Nephron (organoid): ENCODE data around the gene FOXA3.

Experiments
- H3K27ac Mint-ChIP-seq, 3 experiments: 2 replicates each; pipeline ENCODE4 v1.8.0; 2020; ENCODE audit warnings: mixed read lengths in 3 of 3, mild to moderate bottlenecking in 2 of 3, moderate library complexity in 1 of 3
- H3K27me3 Mint-ChIP-seq: 2 replicates; pipeline ENCODE4 v1.8.0; 2021; ENCODE audit warnings: low read depth, mild to moderate bottlenecking, moderate library complexity, mixed read lengths
- H3K36me3 Mint-ChIP-seq: 2 replicates; pipeline ENCODE4 v1.8.0; 2020; ENCODE audit warnings: low read depth, mixed read lengths
- H3K4me1 Mint-ChIP-seq: 2 replicates; pipeline ENCODE4 v1.8.0; 2020; ENCODE audit warnings: mixed read lengths
- H3K4me3 Mint-ChIP-seq, 3 experiments: 2 replicates each; pipeline ENCODE4 v1.8.0; 2020; ENCODE audit warnings: mild to moderate bottlenecking in 3 of 3, mixed read lengths in 3 of 3, moderate library complexity in 2 of 3
- H3K9me3 Mint-ChIP-seq: 2 replicates; pipeline ENCODE4 v1.8.0; 2020; ENCODE audit warnings: mixed read lengths
- TF ChIP-seq, protein P1 (sequence below), 3 experiments: fragments of 200-600 bp; sonication (generic); IDR thresholded peaks; one replicate each; pipeline ENCODE4 v1.5.0; 2021; ENCODE audit warnings: antibody characterized with exemption in 3 of 3; ENCODE audit not compliant: unreplicated experiment in 3 of 3

The FOXA3 gene

DNA sequence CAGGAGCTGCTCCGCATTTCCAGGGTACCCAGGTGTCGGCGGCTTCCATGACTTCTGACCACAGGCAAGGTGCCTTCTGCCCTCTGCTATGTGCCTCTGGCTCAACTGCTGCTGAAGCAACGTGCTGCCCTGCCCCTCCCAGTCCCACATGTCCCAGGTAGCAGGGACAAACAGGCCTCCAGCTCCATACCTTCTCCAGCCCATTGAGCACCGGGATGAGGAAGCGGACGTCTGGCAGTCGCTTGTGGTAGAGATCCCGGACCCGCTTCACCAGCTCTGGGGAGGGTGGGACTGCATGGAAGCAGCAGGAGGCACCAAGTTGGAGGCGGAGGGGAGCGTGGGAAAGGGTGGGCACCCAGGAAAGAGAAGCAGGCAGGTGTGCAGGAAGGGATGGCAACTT, 40.9 kb upstream of the FOXA3 start:
- Mint-ChIP-seq H3K27me3 (no peaks in the 10 kb centered on the region), H3K27ac (no peak overlapping the region), H3K9me3 (no peaks in the 10 kb centered on the region), H3K36me3 (peaks cover 32% of the 10 kb centered on the region), H3K4me3 (no peak overlapping the region), H3K4me1 (peaks cover 5% of the 10 kb centered on the region)
- TF ChIP-seq, protein P1, sequence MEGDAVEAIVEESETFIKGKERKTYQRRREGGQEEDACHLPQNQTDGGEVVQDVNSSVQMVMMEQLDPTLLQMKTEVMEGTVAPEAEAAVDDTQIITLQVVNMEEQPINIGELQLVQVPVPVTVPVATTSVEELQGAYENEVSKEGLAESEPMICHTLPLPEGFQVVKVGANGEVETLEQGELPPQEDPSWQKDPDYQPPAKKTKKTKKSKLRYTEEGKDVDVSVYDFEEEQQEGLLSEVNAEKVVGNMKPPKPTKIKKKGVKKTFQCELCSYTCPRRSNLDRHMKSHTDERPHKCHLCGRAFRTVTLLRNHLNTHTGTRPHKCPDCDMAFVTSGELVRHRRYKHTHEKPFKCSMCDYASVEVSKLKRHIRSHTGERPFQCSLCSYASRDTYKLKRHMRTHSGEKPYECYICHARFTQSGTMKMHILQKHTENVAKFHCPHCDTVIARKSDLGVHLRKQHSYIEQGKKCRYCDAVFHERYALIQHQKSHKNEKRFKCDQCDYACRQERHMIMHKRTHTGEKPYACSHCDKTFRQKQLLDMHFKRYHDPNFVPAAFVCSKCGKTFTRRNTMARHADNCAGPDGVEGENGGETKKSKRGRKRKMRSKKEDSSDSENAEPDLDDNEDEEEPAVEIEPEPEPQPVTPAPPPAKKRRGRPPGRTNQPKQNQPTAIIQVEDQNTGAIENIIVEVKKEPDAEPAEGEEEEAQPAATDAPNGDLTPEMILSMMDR (IDR thresholded peaks at IDR 0.05; ENCODE audit: unreplicated experiment in 3 of 3), result no peak

DNA sequence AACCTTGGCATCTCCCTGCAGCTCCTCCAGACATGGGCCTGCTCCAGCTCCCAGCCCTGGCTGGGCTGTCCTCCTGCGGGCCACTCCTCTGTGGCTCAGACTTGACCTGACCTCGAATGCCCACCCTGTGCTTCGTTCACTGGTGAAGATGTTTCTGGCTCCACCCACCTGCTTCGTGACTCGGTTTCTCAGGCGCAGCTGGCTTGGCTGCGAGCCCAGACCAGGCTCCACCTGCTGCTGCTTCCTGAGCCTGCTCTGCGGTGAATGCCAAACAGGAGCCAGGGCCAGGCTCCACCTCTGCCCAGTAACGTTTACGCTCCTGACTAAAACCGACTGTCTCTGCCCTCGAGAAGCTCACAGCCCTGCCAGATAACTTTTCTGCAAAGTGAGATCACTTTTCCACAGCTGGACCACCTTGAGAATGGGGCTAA, 40.1 kb upstream of the FOXA3 start:
- TF ChIP-seq, protein P1 (IDR thresholded peaks at IDR 0.05; ENCODE audit: unreplicated experiment in 3 of 3), result no peak
- Mint-ChIP-seq H3K4me1 (peaks cover 5% of the 10 kb centered on the region), H3K9me3 (no peaks in the 10 kb centered on the region), H3K27me3 (no peaks in the 10 kb centered on the region), H3K27ac (peak overlapping the region in 1 of 3 experiments; percentile 12), H3K36me3 (peaks cover 41% of the 10 kb centered on the region), H3K4me3 (no peak overlapping the region)

DNA sequence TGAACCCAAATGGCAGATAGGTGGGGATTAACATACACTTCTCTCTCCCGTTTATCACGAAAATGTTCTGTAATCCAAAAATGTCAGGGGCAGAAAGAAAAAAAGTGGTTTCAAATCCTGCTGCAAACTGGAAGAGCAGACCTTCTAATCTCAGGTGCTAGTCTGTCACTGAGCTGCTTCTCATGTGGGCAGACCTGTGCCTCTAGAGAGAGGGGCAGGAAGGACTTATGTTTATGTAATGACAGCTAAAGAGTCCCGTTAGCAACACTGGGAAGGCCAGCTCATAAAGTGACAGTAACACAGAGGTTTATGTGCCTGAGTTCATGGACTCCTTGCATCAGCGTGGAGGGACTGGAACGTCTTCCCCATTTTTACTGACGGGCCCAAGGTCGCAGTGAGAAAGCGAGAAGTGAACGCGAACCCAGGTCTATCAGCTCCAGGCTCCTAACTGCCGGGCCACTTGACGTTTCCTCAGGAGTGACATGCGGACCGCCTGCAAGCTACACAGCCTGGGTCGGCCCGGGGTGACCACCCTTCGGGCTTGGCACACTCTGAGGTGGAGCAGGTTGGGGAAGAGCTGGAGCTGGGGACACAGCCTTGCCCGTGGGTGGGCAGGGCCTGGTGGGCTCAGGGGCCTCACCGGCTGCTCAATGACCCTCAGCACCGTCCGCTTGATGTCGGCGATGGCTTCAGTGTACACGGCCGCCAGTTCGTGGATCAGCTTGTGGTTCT, 39.4 kb upstream of the FOXA3 start:
- Mint-ChIP-seq H3K9me3 (no peaks in the 10 kb centered on the region), H3K4me1 (peaks cover 5% of the 10 kb centered on the region), H3K27me3 (no peaks in the 10 kb centered on the region), H3K4me3 (no peak overlapping the region), H3K27ac (peak overlapping the region in 1 of 3 experiments; percentile 12), H3K36me3 (peaks cover 43% of the 10 kb centered on the region)
- TF ChIP-seq, protein P1 (IDR thresholded peaks at IDR 0.05; ENCODE audit: unreplicated experiment in 3 of 3), result no peak

DNA sequence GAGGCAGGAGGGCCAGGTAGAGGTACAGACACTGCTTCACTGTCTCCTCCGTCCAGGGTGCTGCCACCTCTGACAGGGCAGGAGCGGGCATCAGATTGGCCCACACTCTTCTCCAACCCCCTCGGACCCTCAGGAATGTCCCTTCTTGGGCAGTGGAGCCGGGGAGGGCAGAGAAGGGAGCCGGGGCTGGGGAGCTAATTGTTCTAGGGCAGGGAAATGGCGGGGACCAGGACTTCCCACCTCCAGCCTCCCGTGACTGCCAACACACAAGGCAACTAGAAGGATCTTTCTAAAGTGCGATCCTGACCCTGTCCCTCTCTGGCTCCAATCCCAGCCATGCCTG, 38.9 kb upstream of the FOXA3 start:
- Mint-ChIP-seq H3K4me1 (peaks cover 5% of the 10 kb centered on the region), H3K36me3 (peaks cover 46% of the 10 kb centered on the region), H3K27me3 (no peaks in the 10 kb centered on the region), H3K9me3 (no peaks in the 10 kb centered on the region), H3K27ac (no peak overlapping the region), H3K4me3 (no peak overlapping the region)
- TF ChIP-seq, protein P1 (IDR thresholded peaks at IDR 0.05; ENCODE audit: unreplicated experiment in 3 of 3), result no peak

DNA sequence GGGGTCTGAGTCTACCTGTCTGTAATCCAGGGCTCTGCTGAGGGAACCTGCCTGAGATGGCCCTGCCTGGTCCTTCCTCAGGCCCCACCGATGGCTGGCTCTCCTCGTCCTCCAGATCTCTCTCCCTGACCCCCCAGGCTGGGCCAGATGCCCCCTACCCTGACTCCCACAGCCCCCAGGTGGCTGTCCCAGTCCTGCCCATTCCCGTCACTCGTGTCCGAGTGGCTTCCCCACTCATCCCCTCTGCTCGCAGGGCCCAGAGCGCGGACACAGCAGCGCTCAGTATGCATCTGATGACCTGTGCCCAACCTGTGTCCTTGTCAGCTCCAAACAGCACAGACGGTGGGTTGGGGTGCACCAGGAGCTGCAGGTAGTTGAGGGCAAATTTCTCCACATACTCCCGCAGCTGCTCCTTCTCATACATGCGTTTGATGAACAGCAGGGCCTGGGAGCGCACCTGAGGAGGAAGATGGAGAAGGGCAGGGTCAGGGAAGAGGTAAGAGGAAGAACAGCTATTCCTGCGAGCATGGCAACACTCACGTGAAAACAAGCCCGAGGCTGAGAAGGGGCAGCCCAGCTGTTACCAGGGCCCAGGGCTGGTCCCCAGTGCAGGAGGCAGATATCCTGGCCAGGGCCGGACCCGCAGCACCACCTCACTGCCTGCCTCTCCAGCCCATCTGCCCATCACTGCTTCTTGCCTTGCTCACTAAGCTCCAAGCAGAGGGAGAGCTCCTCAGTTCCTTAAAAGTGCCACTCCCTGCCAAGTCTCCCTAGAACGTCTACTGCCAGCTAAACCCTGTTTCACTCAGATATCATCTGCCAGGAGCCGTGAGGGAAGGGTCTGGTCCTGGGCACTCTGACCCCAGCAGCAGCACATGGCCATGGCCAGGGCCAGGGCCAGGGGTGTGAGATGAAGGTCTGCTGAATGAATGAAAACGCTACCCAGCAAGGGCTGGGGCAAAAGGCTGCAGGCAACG, 37.9 kb upstream of the FOXA3 start:
- TF ChIP-seq, protein P1 (IDR thresholded peaks at IDR 0.05; ENCODE audit: unreplicated experiment in 3 of 3), result no peak
- Mint-ChIP-seq H3K9me3 (no peaks in the 10 kb centered on the region), H3K4me3 (no peak overlapping the region), H3K4me1 (peaks cover 5% of the 10 kb centered on the region), H3K36me3 (peaks cover 48% of the 10 kb centered on the region), H3K27ac (no peak overlapping the region), H3K27me3 (no peaks in the 10 kb centered on the region)
